HCT116 (cell line): ENCODE measurements around the gene GCLC.

Source experiments
- CEBPB ChIP-seq: IDR thresholded peaks from 2 replicates; pipeline ENCODE4 v1.6.1; 2012; ENCODE audit warnings: low read depth
- EGR1 ChIP-seq: IDR thresholded peaks from 2 replicates; pipeline ENCODE4 v1.6.1; 2012; ENCODE audit warnings: low read depth
- EZH2phosphoT487 ChIP-seq: fragments of 200-600 bp; IDR thresholded peaks from 2 replicates; pipeline ENCODE4 v1.6.1; 2018; ENCODE audit warnings: antibody characterized with exemption, borderline replicate concordance
- POLR2A ChIP-seq: IDR thresholded peaks from 2 replicates; pipeline ENCODE4 v1.7.0; 2011; ENCODE audit warnings: borderline replicate concordance; ENCODE audit not compliant: insufficient read depth, insufficient read length; ENCODE audit errors: extremely low read depth
- POLR2AphosphoS5 ChIP-seq: IDR thresholded peaks from 2 replicates; pipeline ENCODE4 v1.6.1; 2011; ENCODE audit warnings: mild to moderate bottlenecking, low read depth, low read length, moderate library complexity
- TF ChIP-seq, protein P1 (sequence below), 3 experiments: fragments of 200-600 bp in 1 of 3; sonication (generic) in 1 of 3; IDR thresholded peaks in 2 of 3; conservative IDR thresholded peaks in 1 of 3; 2 replicates each; pipeline ENCODE4 v1.5.1; 2012 to 2017; ENCODE audit warnings: low read depth in 2 of 3, low read length in 2 of 3, antibody characterized with exemption in 1 of 3, borderline replicate concordance in 1 of 3, control low read depth in 1 of 3, mild to moderate bottlenecking in 1 of 3, mixed read lengths in 1 of 3, mixed run types in 1 of 3, moderate library complexity in 1 of 3; ENCODE audit not compliant: insufficient read depth in 1 of 3

DNA sequence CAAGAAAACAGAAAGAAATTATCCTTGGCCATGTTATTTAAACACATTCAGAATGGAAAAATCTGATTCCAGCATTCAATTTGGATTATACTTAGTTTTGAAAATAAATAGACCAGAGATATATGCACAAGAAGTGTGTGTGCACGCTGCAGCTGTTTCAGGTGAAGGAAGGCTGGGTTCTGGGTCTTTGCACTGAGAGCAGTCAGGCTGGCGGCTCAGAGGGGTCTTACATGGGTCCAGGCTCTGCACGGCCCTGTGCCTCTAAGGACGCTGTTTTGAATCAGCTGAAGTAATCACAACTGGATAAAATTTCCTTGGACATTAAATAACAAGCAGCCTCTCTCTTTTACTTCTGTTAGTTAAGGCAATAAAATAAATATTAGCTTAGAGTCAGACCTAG lies 31.8 kb downstream of the GCLC start:
- TF ChIP-seq, protein P1, sequence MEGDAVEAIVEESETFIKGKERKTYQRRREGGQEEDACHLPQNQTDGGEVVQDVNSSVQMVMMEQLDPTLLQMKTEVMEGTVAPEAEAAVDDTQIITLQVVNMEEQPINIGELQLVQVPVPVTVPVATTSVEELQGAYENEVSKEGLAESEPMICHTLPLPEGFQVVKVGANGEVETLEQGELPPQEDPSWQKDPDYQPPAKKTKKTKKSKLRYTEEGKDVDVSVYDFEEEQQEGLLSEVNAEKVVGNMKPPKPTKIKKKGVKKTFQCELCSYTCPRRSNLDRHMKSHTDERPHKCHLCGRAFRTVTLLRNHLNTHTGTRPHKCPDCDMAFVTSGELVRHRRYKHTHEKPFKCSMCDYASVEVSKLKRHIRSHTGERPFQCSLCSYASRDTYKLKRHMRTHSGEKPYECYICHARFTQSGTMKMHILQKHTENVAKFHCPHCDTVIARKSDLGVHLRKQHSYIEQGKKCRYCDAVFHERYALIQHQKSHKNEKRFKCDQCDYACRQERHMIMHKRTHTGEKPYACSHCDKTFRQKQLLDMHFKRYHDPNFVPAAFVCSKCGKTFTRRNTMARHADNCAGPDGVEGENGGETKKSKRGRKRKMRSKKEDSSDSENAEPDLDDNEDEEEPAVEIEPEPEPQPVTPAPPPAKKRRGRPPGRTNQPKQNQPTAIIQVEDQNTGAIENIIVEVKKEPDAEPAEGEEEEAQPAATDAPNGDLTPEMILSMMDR (IDR thresholded peaks at IDR 0.05 in 2 of 3, conservative IDR thresholded peaks at IDR 0.05 in 1 of 3; ENCODE audit: borderline replicate concordance in 1 of 3, insufficient read depth in 1 of 3, low read depth in 2 of 3, low read length in 2 of 3) = no peak
- no peak for TF ChIP-seq POLR2A
- TF ChIP-seq POLR2AphosphoS5 = no peak
- TF ChIP-seq EGR1 = no peak
- TF ChIP-seq CEBPB = no peak
- TF ChIP-seq EZH2phosphoT487 = no peak
